IMR-90 (cell line): ENCODE measurements around the gene RNF227. TPM values are rescaled to one million over a fixed set of nuclear protein-coding genes. Genes with fewer than 3 reads are reported as not detected.

Experiments used
- ATAC-seq: fragments of 200-7000 bp; cut with Tn5 transposase; 2 replicates; pipeline ENCODE4 v1.9.1; 2020; ENCODE audit warnings: low read depth, mild to moderate bottlenecking, moderate library complexity
- BruUV-seq: library from RNA; stranded (reverse); fragments of 400-500 nt; replicated peaks from 2 replicates; lab custom pipeline; 2021; lab: Mats Ljungman, UMichigan
- CTCF ChIA-PET: fragments of 300-600 bp; formaldehyde crosslinking; extraction: SDS; loops from one replicate; lab custom pipeline; 2021; ENCODE audit warnings: antibody characterized with exemption; lab: Yijun Ruan, JAX
- POLR2A ChIA-PET: fragments of 300-600 bp; sonication (Branson Sonifier 250); formaldehyde crosslinking; loops from one replicate; lab custom pipeline; 2022; ENCODE audit warnings: antibody characterized with exemption; ENCODE audit not compliant: unreplicated experiment; lab: Charles Lee
- DNase-seq: peaks from one replicate; pipeline ENCODE4 v3.0.0; 2013
- H2AFZ ChIP-seq: replicated peaks from 2 replicates; pipeline ENCODE3; 2013; ENCODE audit warnings: low read length, mild to moderate bottlenecking; ENCODE audit not compliant: poor library complexity
- H2AK5ac ChIP-seq: 2 replicates; pipeline ENCODE4 v1.6.1; 2013; ENCODE audit warnings: low read depth, low read length, inconsistent platforms
- H2AK9ac ChIP-seq: replicated peaks from 2 replicates; pipeline ENCODE3; 2013; ENCODE audit warnings: mild to moderate bottlenecking, low read depth, low read length, moderate library complexity; ENCODE audit not compliant: poor library complexity
- H2BK120ac ChIP-seq: 2 replicates; pipeline ENCODE4 v1.6.1; 2013; ENCODE audit warnings: low read depth, low read length, inconsistent platforms
- H2BK15ac ChIP-seq: 3 replicates; pipeline ENCODE4 v1.6.1; 2013; ENCODE audit warnings: low read depth, low read length, inconsistent platforms
- H2BK20ac ChIP-seq: 2 replicates; pipeline ENCODE4 v1.6.1; 2013; ENCODE audit warnings: low read depth, mild to moderate bottlenecking, inconsistent platforms, low read length, moderate library complexity
- H2BK5ac ChIP-seq: 2 replicates; pipeline ENCODE4 v1.6.1; 2013; ENCODE audit warnings: mild to moderate bottlenecking, low read depth, low read length, inconsistent platforms; ENCODE audit not compliant: poor library complexity, severe bottlenecking
- H3K14ac ChIP-seq: replicated peaks from 2 replicates; pipeline ENCODE4 v1.6.1; 2013; ENCODE audit warnings: low read depth, low read length, inconsistent platforms
- H3K18ac ChIP-seq: 2 replicates; pipeline ENCODE4 v1.6.1; 2013; ENCODE audit warnings: low read depth, low read length, control low read depth
- H3K23ac ChIP-seq: 2 replicates; pipeline ENCODE4 v1.6.1; 2013; ENCODE audit warnings: low read depth, low read length, inconsistent platforms
- H3K27ac ChIP-seq: 2 replicates; pipeline ENCODE4 v1.5.1; 2013; ENCODE audit warnings: mild to moderate bottlenecking, control low read depth, low read length; ENCODE audit not compliant: insufficient read depth
- H3K27me3 ChIP-seq: 2 replicates; pipeline ENCODE4 v1.6.1; 2013; ENCODE audit warnings: low read length; ENCODE audit not compliant: control insufficient read depth, insufficient read depth
- H3K36me3 ChIP-seq: 2 replicates; pipeline ENCODE4 v1.6.1; 2013; ENCODE audit warnings: low read length, mixed read lengths; ENCODE audit not compliant: control insufficient read depth, insufficient read depth
- H3K4ac ChIP-seq: 2 replicates; pipeline ENCODE4 v1.6.1; 2013; ENCODE audit warnings: low read depth, low read length, inconsistent platforms
- H3K4me1 ChIP-seq: 2 replicates; pipeline ENCODE4 v1.6.1; 2013; ENCODE audit warnings: low read length, mixed read lengths; ENCODE audit not compliant: control insufficient read depth, insufficient read depth
- H3K4me2 ChIP-seq: 2 replicates; pipeline ENCODE4 v1.6.1; 2013; ENCODE audit warnings: low read depth, mild to moderate bottlenecking, control low read depth, low read length, moderate library complexity
- H3K4me3 ChIP-seq: 2 replicates; pipeline ENCODE4 v1.5.1; 2013; ENCODE audit warnings: low read depth, mild to moderate bottlenecking, control low read depth, low read length, moderate library complexity; ENCODE audit not compliant: insufficient read depth
- H3K56ac ChIP-seq: 2 replicates; pipeline ENCODE4 v1.6.1; 2013; ENCODE audit warnings: low read length, inconsistent platforms; ENCODE audit not compliant: insufficient read depth; ENCODE audit errors: extremely low read depth
- H3K79me1 ChIP-seq, 2 experiments: 2 replicates each; pipeline ENCODE4 v1.6.1; 2013; ENCODE audit warnings: low read length in 2 of 2, inconsistent platforms in 1 of 2, low read depth in 1 of 2
- H3K9ac ChIP-seq: 2 replicates; pipeline ENCODE4 v1.6.1; 2013; ENCODE audit warnings: low read depth, low read length, control low read depth
- H3K9me1 ChIP-seq: 2 replicates; pipeline ENCODE4 v1.6.1; 2013; ENCODE audit warnings: low read length, inconsistent platforms; ENCODE audit not compliant: insufficient read depth
- H3K9me3 ChIP-seq: 2 replicates; pipeline ENCODE4 v1.6.1; 2013; ENCODE audit warnings: low read length; ENCODE audit not compliant: control insufficient read depth, insufficient read depth
- H4K20me1 ChIP-seq: 2 replicates; pipeline ENCODE4 v1.6.1; 2013; ENCODE audit warnings: low read length, inconsistent platforms; ENCODE audit not compliant: insufficient read depth
- H4K5ac ChIP-seq: 2 replicates; pipeline ENCODE4 v1.6.1; 2013; ENCODE audit warnings: mild to moderate bottlenecking, low read depth, low read length, control low read depth
- H4K8ac ChIP-seq, 2 experiments: 2 replicates each; pipeline ENCODE4 v1.6.1; 2013; ENCODE audit warnings: low read depth in 2 of 2, low read length in 2 of 2, control low read depth in 1 of 2, inconsistent platforms in 1 of 2
- H4K91ac ChIP-seq: 2 replicates; pipeline ENCODE4 v1.6.1; 2013; ENCODE audit warnings: low read depth, low read length, inconsistent platforms; ENCODE audit not compliant: insufficient read depth
- BHLHE40 ChIP-seq: fragments of 150-350 bp; IDR thresholded peaks from 2 replicates; pipeline ENCODE4 v1.6.1; 2016; ENCODE audit warnings: mild to moderate bottlenecking, low read depth, low read length
- CEBPB ChIP-seq: IDR thresholded peaks from 2 replicates; pipeline ENCODE4 v1.6.1; 2012; ENCODE audit warnings: low read depth, low read length, improper control_type of control experiment
- ELK1 ChIP-seq: fragments of 150-350 bp; IDR thresholded peaks from 2 replicates; pipeline ENCODE4 v1.6.1; 2016; ENCODE audit warnings: low read depth, mild to moderate bottlenecking, low read length, moderate library complexity, borderline replicate concordance
- MAFK ChIP-seq: IDR thresholded peaks from 2 replicates; pipeline ENCODE4 v1.6.1; 2012; ENCODE audit warnings: low read depth, low read length, improper control_type of control experiment
- NFE2L2 ChIP-seq: fragments of 150-350 bp; IDR thresholded peaks from 2 replicates; pipeline ENCODE4 v1.6.1; 2016; ENCODE audit warnings: low read depth, mild to moderate bottlenecking, low read length
- POLR2A ChIP-seq: IDR thresholded peaks from 2 replicates; pipeline ENCODE4 v1.6.1; 2012; ENCODE audit warnings: mild to moderate bottlenecking, low read depth, low read length
- RAD21 ChIP-seq: IDR thresholded peaks from 2 replicates; pipeline ENCODE4 v1.6.1; 2012; ENCODE audit warnings: low read length, improper control_type of control experiment
- RCOR1 ChIP-seq: IDR thresholded peaks from 2 replicates; pipeline ENCODE4 v1.6.1; 2012; ENCODE audit warnings: mild to moderate bottlenecking, low read length, improper control_type of control experiment; ENCODE audit not compliant: insufficient replicate concordance
- RFX5 ChIP-seq: IDR thresholded peaks from 2 replicates; pipeline ENCODE4 v1.8.0; 2012; ENCODE audit warnings: low read depth, mild to moderate bottlenecking, low read length, moderate library complexity
- WGBS, 2 experiments: methylation state at CpG; one replicate each; pipeline versions ENCODE4 v1.1.5 to v1.1.7; 2013; ENCODE audit warnings: missing lambda C conversion rate in 2 of 2; ENCODE audit not compliant: insufficient read length in 1 of 2; ENCODE audit errors: extremely low coverage in 2 of 2; 5-methylcytosine and 5-hydroxymethylcytosine counted together
- dilution Hi-C: fragments of 300-500 bp; cut with HindIII; formaldehyde crosslinking; loops from one replicate; pipeline ENCODE4 v1.14.3; 2018; ENCODE audit warnings: low sequenced_read_pairs; ENCODE audit not compliant: unreplicated experiment
- in situ Hi-C: fragments of 300-500 bp; cut with MboI; formaldehyde crosslinking; loops from 3 replicates; pipeline ENCODE4 v1.14.3; 2019; ENCODE audit warnings: low sequenced_read_pairs, inconsistent platforms, mixed read lengths
- intact Hi-C: fragments of 100-400 bp; cut with micrococcal nuclease; formaldehyde crosslinking; loops from 2 replicates; pipeline ENCODE4 v1.10.0; 2022
- polyA plus RNA-seq, 3 experiments: library from polyadenylated mRNA; depleted of rRNA; stranded (reverse); fragments of >200 nt; gene quantifications; 2 replicates each; pipeline ENCODE4 v1.2.3, GENCODE V29; 2012; ENCODE audit warnings: low replicate concordance in 1 of 3
- total RNA-seq: library from RNA; depleted of rRNA; stranded (reverse); fragments of >200 nt; gene quantifications from 2 replicates; pipeline ENCODE4 v1.2.3, GENCODE V29; 2012
- TF ChIP-seq, protein P1 (sequence below): conservative IDR thresholded peaks from 2 replicates; pipeline ENCODE4 v1.5.1; 2012; ENCODE audit warnings: mild to moderate bottlenecking, low read depth, low read length, improper control_type of control experiment
- TF ChIP-seq, protein P2 (sequence below): fragments of 150-350 bp; IDR thresholded peaks from 2 replicates; pipeline ENCODE4 v1.6.1; 2017; ENCODE audit warnings: mild to moderate bottlenecking, antibody characterized with exemption, low read length, low read depth

The RNF227 gene
- total and polyA plus RNA-seq, 2 of the 4 experiments (the other 2 are of a cell fraction): 1.3 to 3.1 TPM

GRCh38 chr17:7911116-7911515 lies 5.0 kb downstream of the RNF227 start:
- Histone ChIP-seq H4K5ac (no peak overlapping the region), H3K18ac (no peak overlapping the region), H2AFZ (no peak overlapping the region), H3K56ac (no peak overlapping the region), H3K4ac (no peak overlapping the region), H2BK120ac (no peak overlapping the region), H3K9me1 (no peaks in the 10 kb centered on the region), H4K91ac (no peak overlapping the region), H3K4me2 (no peak overlapping the region), H3K27ac (no peak overlapping the region), H3K27me3 (no peaks in the 10 kb centered on the region), H3K9ac (no peak overlapping the region), H2BK15ac (no peak overlapping the region), H3K4me3 (no peak overlapping the region), H2AK5ac (no peak overlapping the region), H3K79me1 (no peaks in the 10 kb centered on the region), H4K8ac (no peak overlapping the region), H2AK9ac (no peak overlapping the region), H3K9me3 (no peaks in the 10 kb centered on the region), H3K23ac (no peak overlapping the region), H2BK20ac (no peak overlapping the region), H3K4me1 (peaks cover 3% of the 10 kb centered on the region), H4K20me1 (peaks cover 2% of the 10 kb centered on the region; the same call in 1 of the 2 replicates), H3K14ac (no peak overlapping the region), H3K36me3 (peaks cover 59% of the 10 kb centered on the region), H2BK5ac (no peak overlapping the region)
- intact Hi-C loops: no loop called here
- no peak for ATAC-seq
- no TSS peak for BruUV-seq
- no peak for DNase-seq
- TF ChIP-seq, protein P1, sequence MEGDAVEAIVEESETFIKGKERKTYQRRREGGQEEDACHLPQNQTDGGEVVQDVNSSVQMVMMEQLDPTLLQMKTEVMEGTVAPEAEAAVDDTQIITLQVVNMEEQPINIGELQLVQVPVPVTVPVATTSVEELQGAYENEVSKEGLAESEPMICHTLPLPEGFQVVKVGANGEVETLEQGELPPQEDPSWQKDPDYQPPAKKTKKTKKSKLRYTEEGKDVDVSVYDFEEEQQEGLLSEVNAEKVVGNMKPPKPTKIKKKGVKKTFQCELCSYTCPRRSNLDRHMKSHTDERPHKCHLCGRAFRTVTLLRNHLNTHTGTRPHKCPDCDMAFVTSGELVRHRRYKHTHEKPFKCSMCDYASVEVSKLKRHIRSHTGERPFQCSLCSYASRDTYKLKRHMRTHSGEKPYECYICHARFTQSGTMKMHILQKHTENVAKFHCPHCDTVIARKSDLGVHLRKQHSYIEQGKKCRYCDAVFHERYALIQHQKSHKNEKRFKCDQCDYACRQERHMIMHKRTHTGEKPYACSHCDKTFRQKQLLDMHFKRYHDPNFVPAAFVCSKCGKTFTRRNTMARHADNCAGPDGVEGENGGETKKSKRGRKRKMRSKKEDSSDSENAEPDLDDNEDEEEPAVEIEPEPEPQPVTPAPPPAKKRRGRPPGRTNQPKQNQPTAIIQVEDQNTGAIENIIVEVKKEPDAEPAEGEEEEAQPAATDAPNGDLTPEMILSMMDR: no peak
- TF ChIP-seq RCOR1 (no peak), MAFK (no peak), NFE2L2 (no peak), BHLHE40 (no peak), RAD21 (no peak), ELK1 (no peak), CEBPB (no peak), POLR2A (no peak), RFX5 (no peak)
- TF ChIP-seq, protein P2, sequence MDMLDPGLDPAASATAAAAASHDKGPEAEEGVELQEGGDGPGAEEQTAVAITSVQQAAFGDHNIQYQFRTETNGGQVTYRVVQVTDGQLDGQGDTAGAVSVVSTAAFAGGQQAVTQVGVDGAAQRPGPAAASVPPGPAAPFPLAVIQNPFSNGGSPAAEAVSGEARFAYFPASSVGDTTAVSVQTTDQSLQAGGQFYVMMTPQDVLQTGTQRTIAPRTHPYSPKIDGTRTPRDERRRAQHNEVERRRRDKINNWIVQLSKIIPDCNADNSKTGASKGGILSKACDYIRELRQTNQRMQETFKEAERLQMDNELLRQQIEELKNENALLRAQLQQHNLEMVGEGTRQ: no peak
- dilution Hi-C loops: no loop called here
- in situ Hi-C loops: loop anchor here (5.0 to 10.0 kb wide), 2 partner anchors 76 to 134 kb away; no protein-coding TSS in a partner anchor
- ChIA-PET CTCF (interaction anchor here (1.2 to 1.3 kb wide), 2 partner anchors 10 to 72 kb away, joined by 3 to 4 read pairs; no protein-coding TSS in a partner anchor), POLR2A (no interaction called here)
- WGBS, 2 experiments: no CpG with 5 or more reads among the region's 9 CpGs
